HepG2 (cell line): Measurements from ENCODE around the gene CDT1. TPM values are rescaled to one million over a fixed set of nuclear protein-coding genes. Genes with fewer than 3 reads are reported as not detected.

Experiments
- AGO1 ChIP-seq: fragments of 200-400 bp; formaldehyde crosslinking; IDR thresholded peaks from 2 replicates; pipeline ENCODE4 v1.6.1; 2017; ENCODE audit warnings: mild to moderate bottlenecking, low read depth, low read length, moderate library complexity; ENCODE audit not compliant: poor library complexity, severe bottlenecking
- ARID4A ChIP-seq: sonication (generic); formaldehyde crosslinking; IDR thresholded peaks from 2 replicates; pipeline ENCODE4 v1.5.0; 2020; ENCODE audit warnings: mild to moderate bottlenecking, missing genetic modification reagents, borderline replicate concordance
- EEA1 ChIP-seq: sonication (generic); formaldehyde crosslinking; IDR thresholded peaks from 2 replicates; pipeline ENCODE4 v1.5.1; 2020; ENCODE audit warnings: mild to moderate bottlenecking, missing genetic modification reagents, borderline replicate concordance
- FIP1L1 ChIP-seq: fragments of 200-400 bp; formaldehyde crosslinking; IDR thresholded peaks from 2 replicates; pipeline ENCODE4 v1.6.1; 2018; ENCODE audit warnings: low read depth, mild to moderate bottlenecking, low read length, moderate library complexity, borderline replicate concordance; ENCODE audit not compliant: insufficient read depth
- FOXO1 ChIP-seq: sonication (generic); formaldehyde crosslinking; IDR thresholded peaks from 2 replicates; pipeline ENCODE4 v1.4.0; 2020; ENCODE audit warnings: missing genetic modification reagents
- HIVEP1 ChIP-seq: sonication (generic); formaldehyde crosslinking; IDR thresholded peaks from 2 replicates; pipeline ENCODE4 v1.4.0; 2020; ENCODE audit warnings: mild to moderate bottlenecking, missing genetic modification reagents
- HMG20B ChIP-seq: conservative IDR thresholded peaks from 2 replicates; pipeline ENCODE4 v1.6.1; 2016; ENCODE audit warnings: missing genetic modification reagents, missing compliant biosample characterization
- IRF2 ChIP-seq: IDR thresholded peaks from 2 replicates; pipeline ENCODE4 v1.6.1; 2018; ENCODE audit warnings: missing genetic modification reagents, missing compliant biosample characterization
- LBX2 ChIP-seq: sonication (generic); formaldehyde crosslinking; IDR thresholded peaks from 2 replicates; pipeline ENCODE4 v1.5.0; 2020; ENCODE audit warnings: missing genetic modification reagents, mild to moderate bottlenecking, borderline replicate concordance
- NR2C2 ChIP-seq: sonication (generic); formaldehyde crosslinking; IDR thresholded peaks from 2 replicates; pipeline ENCODE4 v1.4.0; 2020; ENCODE audit warnings: missing genetic modification reagents, mild to moderate bottlenecking, moderate library complexity, borderline replicate concordance
- PBX2 ChIP-seq: IDR thresholded peaks from 2 replicates; pipeline ENCODE4 v1.6.1; 2016; ENCODE audit warnings: control low read depth
- SNAPC2 ChIP-seq: sonication (generic); formaldehyde crosslinking; IDR thresholded peaks from 2 replicates; pipeline ENCODE4 v1.8.1; 2022; ENCODE audit warnings: mild to moderate bottlenecking, missing genetic modification reagents
- THAP8 ChIP-seq: sonication (generic); formaldehyde crosslinking; IDR thresholded peaks from 2 replicates; pipeline ENCODE4 v1.5.1; 2020; ENCODE audit warnings: missing genetic modification reagents, mild to moderate bottlenecking, borderline replicate concordance
- THAP9 ChIP-seq: sonication (generic); formaldehyde crosslinking; IDR thresholded peaks from 2 replicates; pipeline ENCODE4; 2020; ENCODE audit warnings: missing genetic modification reagents, mild to moderate bottlenecking, borderline replicate concordance
- ZBTB8A ChIP-seq: sonication (generic); formaldehyde crosslinking; IDR thresholded peaks from 2 replicates; pipeline ENCODE4 v1.4.0; 2020; ENCODE audit warnings: mild to moderate bottlenecking, low read depth, missing genetic modification reagents, borderline replicate concordance
- ZNF264 ChIP-seq: sonication (generic); formaldehyde crosslinking; IDR thresholded peaks from 2 replicates; pipeline ENCODE4 v1.4.0; 2020; ENCODE audit warnings: missing genetic modification reagents
- ZNF570 ChIP-seq: sonication (generic); formaldehyde crosslinking; IDR thresholded peaks from 2 replicates; pipeline ENCODE4 v1.4.0; 2020; ENCODE audit warnings: mild to moderate bottlenecking, missing genetic modification reagents, borderline replicate concordance
- ZNF713 ChIP-seq: sonication (generic); formaldehyde crosslinking; IDR thresholded peaks from 2 replicates; pipeline ENCODE4 v1.4.0; 2020; ENCODE audit warnings: mild to moderate bottlenecking, missing genetic modification reagents
- ZNF792 ChIP-seq: IDR thresholded peaks from 2 replicates; pipeline ENCODE4 v1.6.1; 2016
- ZNF891 ChIP-seq: sonication (generic); formaldehyde crosslinking; IDR thresholded peaks from 2 replicates; pipeline ENCODE4 v1.5.0; 2020; ENCODE audit warnings: mild to moderate bottlenecking, missing genetic modification reagents
- polyA plus RNA-seq, 8 experiments: library from polyadenylated mRNA; depleted of rRNA in 3 of 8; stranded (reverse) in 7 of 8; unstranded in 1 of 8; fragments of >200 nt; fragmentation: Illumina TruSeq in 4 of 8; extraction: Trizol in 4 of 8; gene quantifications; 2 replicates each; pipeline versions ENCODE4 v1.2.1 to v1.2.3, GENCODE V29; 2011 to 2016; ENCODE audit warnings: low read depth in 4 of 8, missing spikeins in 1 of 8, mixed read lengths in 1 of 8; ENCODE audit not compliant: insufficient read depth in 1 of 8
- total RNA-seq, 5 experiments: library from RNA; depleted of rRNA; stranded (reverse); fragments of >200 nt; fragmentation: Illumina TruSeq; extraction: Trizol; gene quantifications; 2 replicates each; pipeline ENCODE4 v1.2.3, GENCODE V29; 2016; ENCODE audit warnings: low read depth in 1 of 5

CDT1 gene
- total and polyA plus RNA-seq, 2 of the 13 experiments (the other 11 are each of a cell fraction or from before 2014, with no cell fraction given), result 23.1 to 23.8 TPM

- TF ChIP-seq THAP9 (CRISPR knock-in tag) (no peak), AGO1 (no peak), HIVEP1 (CRISPR knock-in tag) (0 out of 2 replicates have a peak, but pooled peaks have one; percentile 31), FIP1L1 (no peak), NR2C2 (CRISPR knock-in tag) (no peak; the same call in 1 of the 2 replicates), IRF2 (CRISPR knock-in tag) (peak; percentile 83; the same call in 1 of the 2 replicates), ZNF792 (CRISPR knock-in tag) (peak; percentile 90), ZNF264 (CRISPR knock-in tag) (no peak; the same call in 1 of the 2 replicates), ARID4A (CRISPR knock-in tag) (peak; percentile 91), LBX2 (no peak), ZNF891 (peak; percentile 69), FOXO1 (CRISPR knock-in tag) (peak; percentile 93), SNAPC2 (CRISPR knock-in tag) (no peak), ZBTB8A (CRISPR knock-in tag) (no peak), ZNF570 (no peak), EEA1 (CRISPR knock-in tag) (no peak; the same call in 1 of the 2 replicates), HMG20B (CRISPR knock-in tag) (no peak), THAP8 (CRISPR knock-in tag) (no peak), PBX2 (CRISPR knock-in tag) (no peak), ZNF713 (CRISPR knock-in tag) (no peak)
Observed at GRCh38 chr16:88759245-88759975, 44.2 kb upstream of the CDT1 start (continued).
